ENCODE data around the gene EGFL7.

DNA sequence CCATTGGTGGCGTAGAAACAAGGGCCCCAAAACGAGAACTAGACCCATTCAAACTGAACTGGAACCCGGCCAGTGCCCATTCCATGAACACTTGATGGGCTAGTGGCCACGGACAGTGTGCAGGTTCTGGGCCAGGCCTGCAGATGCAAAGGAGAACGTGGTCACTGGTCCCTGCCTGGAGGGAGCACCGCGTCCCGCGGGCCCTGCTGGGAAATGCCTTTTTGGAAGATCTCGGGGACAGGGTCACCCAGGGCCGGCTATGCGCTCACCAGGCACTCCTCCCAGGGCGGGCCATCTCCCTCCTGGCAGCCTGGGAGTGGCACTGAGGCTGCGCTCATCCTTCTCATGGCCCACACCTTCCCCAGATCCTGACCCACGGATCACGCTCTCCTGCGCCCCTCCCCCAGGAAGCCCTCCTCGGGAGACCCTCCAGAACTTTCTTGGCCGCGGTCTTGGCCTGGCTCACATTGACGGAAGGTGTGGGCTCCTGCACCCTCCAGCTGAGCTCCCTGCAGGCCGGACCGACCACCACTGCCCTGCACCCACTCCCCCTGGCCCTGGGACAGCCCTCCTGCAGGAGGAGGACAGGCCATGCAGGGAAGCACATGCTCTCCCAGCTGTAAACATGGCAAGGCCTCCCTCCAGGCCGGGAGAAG lies 46.9 kb downstream of the EGFL7 start:
- TF ChIP-seq ZNF384 (IDR thresholded peaks at IDR 0.05) (no peak), ELF4 (IDR thresholded peaks at IDR 0.05) (no peak), LEF1 (IDR thresholded peaks at IDR 0.05; ENCODE audit: borderline replicate concordance) (no peak), BHLHE40 (IDR thresholded peaks at IDR 0.05; ENCODE audit: borderline replicate concordance) (no peak), PKNOX1 (IDR thresholded peaks at IDR 0.05) (no peak), FOXA1 (IDR thresholded peaks at IDR 0.05) (no peak), FOXM1 (IDR thresholded peaks at IDR 0.05; ENCODE audit: borderline replicate concordance) (no peak), ARNT (IDR thresholded peaks at IDR 0.05) (no peak), HDGF (IDR thresholded peaks at IDR 0.05; ENCODE audit: borderline replicate concordance) (no peak), TARDBP (IDR thresholded peaks at IDR 0.05) (no peak)

All from HEK293T (cell line).